CD14-positive monocyte (primary cell): ENCODE measurements around the gene ZNF503. TPM values are rescaled to one million over a fixed set of nuclear protein-coding genes. Genes with fewer than 3 reads are reported as not detected.

ENCODE experiments used
- DNase-seq, 3 donors: peaks; one replicate each; pipeline ENCODE4 v3.0.0-alpha.2; 2011 to 2022
- H2AFZ ChIP-seq: 2 replicates; pipeline ENCODE4 v1.6.0; 2012; ENCODE audit warnings: mild to moderate bottlenecking, low read depth, low read length, inconsistent platforms; ENCODE audit not compliant: insufficient read depth, poor library complexity, severe bottlenecking
- H3K27ac ChIP-seq, 2 donors: 1 replicate in 1 of 2; 2 replicates in 1 of 2; pipeline ENCODE4 v1.5.1; 2012 to 2013; ENCODE audit warnings: low read length in 2 of 2, control low read depth in 1 of 2, inconsistent platforms in 1 of 2, low read depth in 1 of 2, mild to moderate bottlenecking in 1 of 2
- H3K27me3 ChIP-seq, 2 donors: one replicate each; pipeline versions ENCODE4 v1.6.0 to v1.6.1; 2011 to 2013; ENCODE audit warnings: low read length in 2 of 2; ENCODE audit not compliant: control insufficient read depth in 2 of 2, insufficient read depth in 2 of 2
- H3K36me3 ChIP-seq, 2 donors: replicated peaks in 1 of 2; 1 replicate in 1 of 2; 2 replicates in 1 of 2; pipeline versions ENCODE4 v1.5.1 to v1.6.1; 2012 to 2013; ENCODE audit warnings: low read length in 2 of 2, control low read depth in 1 of 2, inconsistent platforms in 1 of 2, mild to moderate bottlenecking in 1 of 2; ENCODE audit not compliant: insufficient read depth in 2 of 2, control insufficient read depth in 1 of 2
- H3K4me1 ChIP-seq, 2 donors: 1 replicate in 1 of 2; 2 replicates in 1 of 2; pipeline versions ENCODE4 v1.5.1 to v1.6.1; 2012 to 2013; ENCODE audit warnings: low read length in 2 of 2, control low read depth in 1 of 2, inconsistent platforms in 1 of 2, mild to moderate bottlenecking in 1 of 2, moderate library complexity in 1 of 2; ENCODE audit not compliant: insufficient read depth in 2 of 2, control insufficient read depth in 1 of 2
- H3K4me2 ChIP-seq: replicated peaks from 2 replicates; pipeline ENCODE3; 2012; ENCODE audit warnings: low read length, moderate library complexity, mild to moderate bottlenecking; ENCODE audit not compliant: poor library complexity, severe bottlenecking; ENCODE audit errors: extremely low read depth
- H3K4me3 ChIP-seq, 3 experiments: fragments of 200-600 bp in 1 of 3; sonication (generic) in 1 of 3; replicated peaks in 1 of 3; 1 replicate in 2 of 3; 2 replicates in 1 of 3; pipeline ENCODE4 v1.5.1; 2011 to 2013; ENCODE audit warnings: low read length in 3 of 3, mild to moderate bottlenecking in 3 of 3, control low read depth in 2 of 3, low read depth in 2 of 3, inconsistent platforms in 1 of 3, moderate library complexity in 1 of 3
- H3K79me2 ChIP-seq: 2 replicates; pipeline ENCODE4 v1.6.0; 2012; ENCODE audit warnings: mild to moderate bottlenecking, control low read depth, inconsistent platforms, low read length, moderate library complexity; ENCODE audit not compliant: insufficient read depth
- H3K9ac ChIP-seq: 2 replicates; pipeline ENCODE4 v1.6.0; 2017; ENCODE audit warnings: low read length, mild to moderate bottlenecking; ENCODE audit not compliant: insufficient read depth, poor library complexity, severe bottlenecking
- H3K9me3 ChIP-seq, 2 donors: replicated peaks in 1 of 2; 1 replicate in 1 of 2; 2 replicates in 1 of 2; pipeline versions ENCODE4 v1.5.1 to v1.6.1; 2012 to 2013; ENCODE audit warnings: low read length in 2 of 2, control low read depth in 1 of 2; ENCODE audit not compliant: control insufficient read depth in 1 of 2, insufficient read depth in 1 of 2
- H4K20me1 ChIP-seq: 2 replicates; pipeline ENCODE4 v1.6.0; 2012; ENCODE audit warnings: mild to moderate bottlenecking, low read length, control low read depth, moderate library complexity; ENCODE audit not compliant: insufficient read depth
- H3K27ac Mint-ChIP-seq, 7 donors: one replicate each; pipeline ENCODE4 v1.8.0; 2020; ENCODE audit warnings: mild to moderate bottlenecking in 7 of 7, mixed read lengths in 7 of 7, moderate library complexity in 6 of 7, inconsistent platforms in 2 of 7
- H3K27me3 Mint-ChIP-seq, 3 donors: one replicate each; pipeline ENCODE4 v1.8.0; 2021 to 2022; ENCODE audit warnings: low read depth in 3 of 3, mild to moderate bottlenecking in 3 of 3, mixed read lengths in 3 of 3, moderate library complexity in 3 of 3, inconsistent platforms in 1 of 3
- H3K36me3 Mint-ChIP-seq, 2 donors: one replicate each; pipeline ENCODE4 v1.8.0; 2020; ENCODE audit warnings: mixed read lengths in 2 of 2, inconsistent platforms in 1 of 2, mild to moderate bottlenecking in 1 of 2
- H3K4me1 Mint-ChIP-seq: one replicate; pipeline ENCODE4 v1.8.0; 2020; ENCODE audit warnings: mild to moderate bottlenecking, mixed read lengths
- H3K4me3 Mint-ChIP-seq, 2 donors: one replicate each; pipeline ENCODE4 v1.8.0; 2020; ENCODE audit warnings: mild to moderate bottlenecking in 2 of 2, mixed read lengths in 2 of 2, moderate library complexity in 1 of 2
- H3K9me3 Mint-ChIP-seq, 7 donors: one replicate each; pipeline ENCODE4 v1.8.0; 2020 to 2022; ENCODE audit warnings: mixed read lengths in 7 of 7, mild to moderate bottlenecking in 6 of 7, moderate library complexity in 6 of 7, inconsistent platforms in 2 of 7
- CTCF ChIP-seq: fragments of 200-600 bp; IDR thresholded peaks from one replicate; pipeline ENCODE4 v1.8.0; 2022; ENCODE audit warnings: antibody characterized with exemption, mild to moderate bottlenecking
- whole genome bisulfite sequencing: methylation state at CpG from one replicate; pipeline ENCODE4 v1.1.5; 2013; ENCODE audit warnings: missing lambda C conversion rate; ENCODE audit not compliant: insufficient coverage; 5-methylcytosine and 5-hydroxymethylcytosine counted together
- intact Hi-C, 2 donors: fragments of 100-400 bp; cut with micrococcal nuclease; formaldehyde crosslinking; loops; one replicate each; pipeline versions ENCODE4 v1.15.0 to v1.15.1; 2023
- polyA plus RNA-seq, 3 donors: library from polyadenylated mRNA; depleted of rRNA in 1 of 3; unstranded in 2 of 3; stranded (reverse) in 1 of 3; fragments of 300-500 nt in 2 of 3; fragments of >200 nt in 1 of 3; fragmentation: Illumina TruSeq in 2 of 3; gene quantifications; 1 replicate in 2 of 3; 2 replicates in 1 of 3; pipeline ENCODE4 v1.2.3, GENCODE V29; 2012 to 2021

The ZNF503 gene
- polyA plus RNA-seq, 3 donors, result 0.65 to 7.2 (median 1.3) TPM

GRCh38 chr10:75352650-75353049 is 48.9 kb downstream of the ZNF503 start:
- WGBS, result 82% methylated on average over 1 of the region's 5 CpGs
- H3K4me3 ChIP-seq, result no peak overlapping the region
- peaks cover 2 to 9% (median 7%) of the 10 kb centered on the region in 3 donors for H3K27me3 Mint-ChIP-seq
- H3K27ac Mint-ChIP-seq, result peak overlapping the region in 1 of 7 donors; percentile 52
- peaks cover 6 to 21% (median 14%) of the 10 kb centered on the region in 7 donors for H3K9me3 Mint-ChIP-seq
- H3K27ac ChIP-seq, result no peak overlapping the region
- H3K4me1 Mint-ChIP-seq, result no peaks in the 10 kb centered on the region
- DNase-seq, result no peak
- no peaks in the 10 kb centered on the region for H3K36me3 Mint-ChIP-seq
- no peak overlapping the region for H3K4me2 ChIP-seq
- intact Hi-C loops, result no loop called here
- H2AFZ ChIP-seq, result no peak overlapping the region
- no peaks in the 10 kb centered on the region for H3K36me3 ChIP-seq
- H3K9me3 ChIP-seq, result peaks cover 7 to 12% of the 10 kb centered on the region in 2 donors
- H3K4me1 ChIP-seq, result no peaks in the 10 kb centered on the region
- H3K9ac ChIP-seq, result no peak overlapping the region
- TF ChIP-seq CTCF, result no peak
- no peaks in the 10 kb centered on the region for H4K20me1 ChIP-seq
- no peak overlapping the region for H3K4me3 Mint-ChIP-seq
- H3K27me3 ChIP-seq, result no peaks in the 10 kb centered on the region
- H3K79me2 ChIP-seq, result no peaks in the 10 kb centered on the region

GRCh38 chr10:75351637-75352036 is 49.9 kb downstream of the ZNF503 start:
- Histone ChIP-seq H2AFZ (no peak overlapping the region), H3K4me2 (no peak overlapping the region), H3K4me1 (no peaks in the 10 kb centered on the region), H3K27me3 (no peaks in the 10 kb centered on the region), H3K9ac (no peak overlapping the region), H3K36me3 (no peaks in the 10 kb centered on the region), H3K9me3 (peaks cover 7 to 12% of the 10 kb centered on the region in 2 donors), H4K20me1 (no peaks in the 10 kb centered on the region), H3K4me3 (no peak overlapping the region), H3K79me2 (no peaks in the 10 kb centered on the region), H3K27ac (no peak overlapping the region)
- Mint-ChIP-seq H3K27ac (peak overlapping the region in 1 of 7 donors; percentile 19), H3K27me3 (peaks cover 2 to 10% (median 5%) of the 10 kb centered on the region in 3 donors), H3K4me1 (no peaks in the 10 kb centered on the region), H3K36me3 (no peaks in the 10 kb centered on the region), H3K4me3 (no peak overlapping the region), H3K9me3 (peaks cover 6 to 21% (median 14%) of the 10 kb centered on the region in 7 donors)
- no peak for TF ChIP-seq CTCF
- intact Hi-C loops, result no loop called here
- DNase-seq, result no peak
- 100% methylated on average over 3 of the region's 3 CpGs for WGBS
